Measurements from ENCODE around the gene GABPB2.

GABPB2 gene

DNA sequence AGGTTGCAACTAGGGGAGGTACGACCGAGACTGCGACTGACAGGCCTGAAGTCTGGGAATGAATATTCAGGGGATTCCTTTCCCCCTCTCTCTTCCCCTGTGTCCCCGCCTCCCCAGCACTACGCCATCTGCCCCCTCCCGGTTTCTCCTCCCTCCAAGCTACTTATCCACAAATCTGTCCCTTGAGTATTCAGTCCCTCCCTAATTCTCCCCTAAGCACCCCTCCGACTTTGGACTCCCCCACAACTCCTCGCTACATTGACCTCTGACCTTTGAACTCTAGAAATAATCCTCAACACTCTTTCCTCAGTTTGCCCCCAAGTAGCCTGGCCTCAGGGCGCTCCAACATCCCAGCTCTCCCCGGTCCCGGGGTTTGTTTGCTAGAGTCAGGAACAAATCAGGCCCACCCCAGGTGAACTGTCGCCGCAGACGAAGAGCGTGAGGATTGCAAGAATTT is 94.7 kb downstream of the GABPB2 start:
- no peak for DNase-seq (ENCODE audit: low read depth)

DNA sequence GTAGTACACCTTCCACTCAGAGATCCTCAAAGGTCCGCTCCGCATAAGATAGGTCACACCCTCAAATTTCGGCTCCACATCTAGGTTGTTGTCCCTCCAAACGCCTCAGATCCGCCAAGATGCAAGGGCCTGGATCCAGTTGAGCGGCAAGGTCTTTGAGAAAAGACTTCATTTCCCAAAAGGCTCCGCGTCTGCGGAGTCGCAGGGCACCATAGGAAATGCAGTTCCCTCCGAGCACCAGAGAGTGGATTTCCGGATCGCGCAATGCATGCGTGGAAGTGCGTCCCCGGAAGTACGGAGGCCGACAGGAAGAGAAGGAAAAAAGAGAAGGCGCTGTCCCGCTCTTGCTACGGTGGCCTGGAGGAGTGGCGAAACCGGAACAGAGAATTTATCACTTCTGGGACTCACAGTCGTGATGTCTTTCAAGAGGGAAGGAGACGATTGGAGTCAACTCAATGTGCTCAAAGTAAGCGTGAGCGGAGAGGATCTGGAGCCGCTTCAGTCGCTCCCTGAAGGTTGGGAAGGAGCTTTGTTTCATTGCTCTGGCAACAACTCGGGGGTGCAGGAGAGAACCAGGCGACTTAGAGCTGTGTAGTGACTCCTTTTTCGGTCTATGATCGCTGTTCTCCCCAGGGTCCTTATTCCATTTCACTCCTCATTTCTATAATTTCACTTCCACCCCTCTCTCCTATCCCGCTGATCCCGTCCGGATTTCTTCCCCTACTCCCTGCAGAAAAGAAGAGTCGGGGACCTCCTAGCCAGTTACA is 95.4 kb downstream of the GABPB2 start, which contains the start of the genes LYSMD1 and SCNM1:
LYSMD1 (minus strand) TSS at position 165 of the 767 bp plus-strand sequence. CDS start 644 bp downstream, outside the sequence.
SCNM1 (plus strand) TSS at position 407 of the 767 bp plus-strand sequence; CDS start at position 416, 9 bp downstream.
- peak; percentile 94 for DNase-seq (ENCODE audit: low read depth)

DNA sequence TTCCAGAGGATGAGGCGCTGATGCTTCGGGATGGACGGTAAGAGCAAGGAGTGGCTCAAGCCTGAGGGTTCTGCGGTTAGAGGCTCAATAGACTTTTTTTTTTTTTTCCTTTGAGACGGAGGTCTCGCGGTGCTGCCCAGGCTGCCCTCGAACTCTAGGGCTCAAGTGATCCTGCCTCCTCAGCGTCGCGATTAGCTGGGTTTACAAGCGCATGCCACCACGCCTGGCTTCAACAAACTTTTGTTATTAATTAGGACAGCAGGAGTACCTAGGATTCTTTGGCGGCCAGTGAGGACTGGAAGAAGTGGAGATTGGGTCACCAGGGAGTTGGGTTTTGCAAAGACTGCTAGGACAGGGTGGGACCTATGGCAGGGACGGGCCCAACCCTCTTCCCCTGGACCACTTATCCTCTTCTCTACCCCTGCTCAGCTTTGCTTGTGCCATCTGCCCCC is 96.0 kb downstream of the GABPB2 start:
- no peak for DNase-seq (ENCODE audit: low read depth)

DNA sequence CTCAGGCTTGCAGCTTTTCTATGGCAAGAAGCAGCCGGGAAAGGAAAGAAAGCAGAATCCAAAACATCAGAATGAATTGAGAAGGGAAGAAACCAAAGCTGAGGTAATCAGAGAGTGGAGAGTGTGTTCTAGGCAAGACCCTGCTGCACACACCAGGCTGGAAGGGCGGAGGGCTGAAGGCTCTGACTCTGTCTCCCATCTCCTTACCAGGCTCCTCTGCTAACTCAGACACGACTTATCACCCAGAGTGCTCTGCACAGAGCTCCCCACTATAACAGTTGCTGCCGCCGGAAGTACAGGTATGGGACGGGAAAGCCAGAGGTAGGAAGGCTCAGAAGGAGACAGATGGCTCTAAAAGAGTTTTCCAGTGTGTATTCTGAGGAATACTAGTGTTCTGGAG is 96.6 kb downstream of the GABPB2 start:
- DNase-seq (ENCODE audit: low read depth) = no peak

DNA sequence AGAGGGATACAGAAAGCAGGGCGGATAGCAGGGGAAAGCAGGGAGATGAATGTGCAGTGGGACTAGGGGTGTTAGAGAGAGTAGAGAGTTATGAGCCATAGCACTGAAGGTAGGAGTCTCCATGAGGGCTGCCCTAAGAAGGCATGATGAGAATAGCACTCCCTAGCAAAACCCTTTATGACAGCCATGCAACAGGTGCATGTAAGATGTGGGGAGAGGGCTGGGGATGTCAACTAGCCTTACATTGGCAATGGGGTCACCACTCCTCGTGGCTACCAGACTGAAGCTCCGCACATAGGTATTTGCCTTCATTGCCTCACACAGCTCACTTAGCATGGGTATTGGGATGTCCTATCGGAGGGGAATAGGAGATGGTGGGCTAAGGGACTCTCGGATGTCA is 100.6 kb downstream of the GABPB2 start:
- DNase-seq (ENCODE audit: low read depth) = no peak

All from activated gamma-delta T cell treated with anti-CD3 and anti-CD28 coated beads, Interleukin-2, amount 50 U/mL, for 16 hours (primary cell).